LNCaP clone FGC (cell line): ENCODE results near the gene MEGF6.

ENCODE experiments used
- DNase-seq: peaks from one replicate; pipeline ENCODE4 v3.0.0-alpha.2; 2011; ENCODE audit warnings: low read depth
- H3K4me3 ChIP-seq: 2 replicates; pipeline ENCODE4 v1.5.1; 2011; ENCODE audit warnings: mild to moderate bottlenecking, low read depth, low read length, control low read depth
- CTCF ChIP-seq: IDR thresholded peaks from 2 replicates; pipeline ENCODE4 v1.5.1; 2012; ENCODE audit warnings: mild to moderate bottlenecking; ENCODE audit not compliant: control insufficient read depth, insufficient read depth; ENCODE audit errors: extremely low read depth

The MEGF6 gene

GRCh38 chr1:3510136-3510955, 101.0 kb downstream of the MEGF6 start:
- H3K4me3 ChIP-seq: no peak overlapping the region
- no peak for DNase-seq
- no peak for TF ChIP-seq CTCF

GRCh38 chr1:3509721-3510120, 101.6 kb downstream of the MEGF6 start:
- H3K4me3 ChIP-seq: no peak overlapping the region
- no peak for TF ChIP-seq CTCF
- DNase-seq: no peak

GRCh38 chr1:3508757-3509415, 102.4 kb downstream of the MEGF6 start:
- DNase-seq: no peak
- TF ChIP-seq CTCF: no peak
- no peak overlapping the region for H3K4me3 ChIP-seq

- no peak for TF ChIP-seq CTCF
- no peak for DNase-seq
- H3K4me3 ChIP-seq: no peak overlapping the region
Observed at GRCh38 chr1:3507636-3508275, 103.6 kb downstream of the MEGF6 start.

- no peak for TF ChIP-seq CTCF
- H3K4me3 ChIP-seq: no peak overlapping the region
- no peak for DNase-seq
Observed at GRCh38 chr1:3506943-3507342, 104.4 kb downstream of the MEGF6 start.

- DNase-seq: no peak
- H3K4me3 ChIP-seq: no peak overlapping the region
- no peak for TF ChIP-seq CTCF
Observed at GRCh38 chr1:3506041-3506440, 105.3 kb downstream of the MEGF6 start.
